ENCODE data around the gene PIWIL1. TPM values are rescaled to one million over a fixed set of nuclear protein-coding genes. Genes with fewer than 3 reads are reported as not detected.

The PIWIL1 gene
- 1 to 10 TPM in 1 of 4 donors, under 1 TPM in 3; 0.16 to 1.7 (median 0.62) TPM for polyA plus RNA-seq (ENCODE audit: insufficient read length in 4 of 4)

DNA sequence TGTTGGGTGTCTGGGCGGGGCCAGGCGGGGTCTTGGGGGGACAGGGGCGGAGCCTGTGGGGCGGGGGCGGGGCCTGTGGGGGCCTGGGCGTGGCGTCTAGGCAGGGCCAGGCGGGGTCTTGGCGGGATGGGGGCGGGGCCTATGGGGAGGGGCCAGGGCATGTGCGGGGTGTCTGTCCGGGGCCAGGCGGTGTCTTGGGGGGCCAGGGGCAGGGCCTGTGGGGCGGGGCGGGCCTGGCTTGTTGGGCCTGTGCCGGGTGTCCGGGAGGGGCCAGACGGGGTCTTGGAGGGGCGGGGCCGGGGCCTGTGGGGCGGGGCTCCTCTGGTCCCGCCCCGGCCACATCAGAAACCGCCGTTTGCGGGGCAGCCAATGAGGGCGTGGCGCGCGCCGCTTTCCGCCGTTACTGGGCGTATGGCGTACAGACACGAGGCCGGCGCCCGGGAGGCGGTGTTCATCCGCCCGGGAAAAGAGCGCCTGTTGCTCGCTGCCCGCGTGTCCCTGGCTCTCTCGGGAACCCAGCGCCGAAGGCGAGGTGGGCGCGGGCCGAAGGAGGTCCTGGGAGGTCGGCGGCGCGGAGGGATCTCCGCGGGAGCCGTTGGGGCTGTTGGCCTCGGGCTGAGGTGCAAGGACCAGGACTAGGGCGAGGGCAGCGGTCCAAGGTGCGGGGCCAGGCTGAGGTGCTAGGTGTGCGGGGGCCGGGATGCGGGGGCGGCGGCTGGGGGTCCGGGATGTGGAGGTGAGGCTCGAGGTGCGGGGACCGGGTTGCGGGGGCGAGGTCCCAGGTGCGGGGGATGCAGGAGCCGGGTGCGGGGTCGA is at the start of gene PIWIL1:
Gene PIWIL1 (plus strand): TSS at position 400 of the 816 bp plus-strand sequence. CDS start 4,705 bp downstream, outside the sequence.
- DNase-seq (ENCODE audit: low read depth in 4 of 4, low spot score in 3 of 4), result no peak

DNA sequence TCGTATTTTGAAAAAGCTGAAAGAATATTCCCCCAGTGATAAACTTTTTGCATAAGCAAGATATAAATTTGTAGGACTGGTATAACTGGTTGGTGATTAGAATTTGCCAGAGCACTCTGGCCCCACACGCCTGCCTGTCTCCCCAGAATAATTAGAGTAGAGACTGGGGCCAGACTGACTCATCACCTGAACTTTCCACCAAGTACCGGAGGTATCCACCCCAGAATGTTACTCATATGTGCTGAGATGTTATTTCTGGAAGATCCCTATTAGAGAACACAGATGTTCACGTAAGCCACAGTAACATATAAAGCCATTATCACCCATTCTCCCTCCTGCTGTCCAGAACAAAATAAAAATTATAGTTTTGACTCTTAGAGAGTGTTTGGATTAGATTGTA is 49.5 kb upstream of the PIWIL1 start:
- no peak for DNase-seq (ENCODE audit: low read depth in 4 of 4, low spot score in 3 of 4)

DNA sequence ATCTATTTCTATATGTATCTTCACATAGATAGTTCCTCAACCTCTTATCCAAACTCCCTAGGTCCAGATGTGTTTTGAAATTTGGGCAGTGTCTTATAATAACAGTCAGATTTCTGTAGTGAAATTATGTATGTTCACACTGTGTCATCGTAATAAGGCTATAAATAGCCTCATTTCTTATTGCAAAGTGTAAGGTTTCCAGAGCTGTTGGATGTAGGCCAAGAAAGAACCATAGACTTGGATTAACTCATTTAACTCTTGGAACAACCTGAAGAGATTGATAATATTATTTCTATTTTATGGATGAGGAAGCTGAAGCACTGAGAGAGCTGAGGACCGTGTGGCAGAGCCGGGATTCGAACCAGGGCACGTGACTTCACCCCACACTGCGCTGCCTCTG is 49.0 kb upstream of the PIWIL1 start:
- no peak for DNase-seq (ENCODE audit: low read depth in 4 of 4, low spot score in 3 of 4)

- DNase-seq (ENCODE audit: low read depth in 4 of 4, low spot score in 3 of 4), result no peak
Observed at GRCh38 chr12:130290114-130290513, 47.6 kb upstream of the PIWIL1 start.

DNA sequence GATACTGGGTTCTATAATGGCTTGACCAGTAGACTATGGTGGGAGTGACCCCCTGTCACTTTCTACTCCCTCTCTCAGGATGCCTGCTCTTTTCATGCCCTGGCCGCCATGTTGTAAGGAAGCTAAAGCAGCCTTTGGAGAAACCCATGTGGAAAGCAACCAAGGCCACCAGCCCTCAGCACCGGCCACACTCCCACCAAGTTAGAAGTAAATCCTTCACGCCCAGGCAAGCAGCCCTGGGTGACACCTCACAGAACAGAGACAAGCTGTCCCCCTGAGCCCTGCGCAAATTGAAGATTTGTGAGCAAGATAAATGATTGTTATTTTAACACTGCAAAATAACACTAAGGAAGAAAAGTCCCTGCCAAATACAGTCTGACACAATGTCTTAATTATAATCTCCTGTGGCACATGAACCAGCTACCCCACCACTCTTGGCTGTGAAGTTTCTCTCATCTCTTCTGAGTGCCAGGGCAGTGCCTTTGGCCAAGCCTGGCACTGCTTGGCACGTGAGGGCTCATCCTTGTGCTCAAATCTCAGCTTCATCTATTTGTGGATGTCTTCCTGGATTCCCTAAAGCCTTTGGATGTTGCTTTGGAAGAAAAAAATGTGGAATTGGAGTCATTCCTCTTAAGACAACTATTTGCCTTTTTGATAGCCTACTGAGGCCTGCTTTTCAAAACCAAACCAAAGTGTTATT is 39.2 kb upstream of the PIWIL1 start:
- no peak for DNase-seq (ENCODE audit: low read depth in 4 of 4, low spot score in 3 of 4)

DNA sequence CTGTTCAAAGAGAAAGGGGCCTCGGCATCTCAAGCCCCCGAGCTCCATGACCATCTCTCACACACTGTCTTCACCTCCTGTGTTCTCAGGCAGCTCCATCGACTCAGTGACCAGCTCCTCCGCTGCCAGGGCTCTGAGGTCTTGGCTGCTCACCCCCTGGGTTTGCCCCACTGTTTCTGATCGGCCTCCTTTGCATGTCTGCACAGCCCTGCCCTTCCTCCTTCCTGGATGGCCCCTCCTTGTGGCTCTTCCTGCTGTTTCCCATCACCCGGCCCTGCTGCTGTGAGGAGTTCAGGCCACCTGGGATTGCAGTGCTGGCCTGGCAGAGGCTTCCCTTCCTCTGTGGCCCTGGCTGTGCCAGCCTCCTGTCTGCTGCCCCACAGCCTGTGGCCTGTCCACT is 38.1 kb upstream of the PIWIL1 start:
- DNase-seq (ENCODE audit: low read depth in 4 of 4, low spot score in 3 of 4), result no peak

- no peak for DNase-seq (ENCODE audit: low read depth in 4 of 4, low spot score in 3 of 4)
Observed at GRCh38 chr12:130300090-130300489, 37.6 kb upstream of the PIWIL1 start.

GRCh38 chr12:130300737-130301535 is 36.8 kb upstream of the PIWIL1 start:
- no peak for DNase-seq (ENCODE audit: low read depth in 4 of 4, low spot score in 3 of 4)

- DNase-seq (ENCODE audit: low read depth in 4 of 4, low spot score in 3 of 4), result no peak
Observed at GRCh38 chr12:130301559-130301958, 36.1 kb upstream of the PIWIL1 start.

- no peak for DNase-seq (ENCODE audit: low read depth in 4 of 4, low spot score in 3 of 4)
Observed at GRCh38 chr12:130303781-130304180, 33.9 kb upstream of the PIWIL1 start.

- no peak for DNase-seq (ENCODE audit: low read depth in 4 of 4, low spot score in 3 of 4)
Observed at GRCh38 chr12:130307859-130308258, 29.8 kb upstream of the PIWIL1 start.

DNA sequence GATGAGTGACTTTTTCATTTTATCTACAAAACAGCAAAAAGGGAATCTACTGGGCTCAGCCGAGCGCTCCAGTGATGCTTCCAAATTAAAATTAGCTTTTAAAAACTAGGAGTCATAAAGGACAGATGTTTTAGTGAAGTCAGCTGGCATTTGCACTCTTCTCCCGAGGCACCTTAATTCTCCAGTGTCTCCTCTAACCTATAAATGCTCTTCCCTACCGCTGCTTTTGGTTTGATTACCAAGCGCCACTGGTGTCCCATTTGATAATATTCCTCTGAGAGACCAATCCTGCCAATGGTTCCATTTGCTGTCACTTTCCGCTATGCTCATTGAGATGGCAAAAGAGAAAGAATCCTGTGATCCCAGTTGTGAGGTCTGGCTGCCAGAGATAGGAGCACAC is 29.3 kb upstream of the PIWIL1 start:
- no peak for DNase-seq (ENCODE audit: low read depth in 4 of 4, low spot score in 3 of 4)

- no peak for DNase-seq (ENCODE audit: low read depth in 4 of 4, low spot score in 3 of 4)
Observed at GRCh38 chr12:130316251-130316650, 21.4 kb upstream of the PIWIL1 start.

DNA sequence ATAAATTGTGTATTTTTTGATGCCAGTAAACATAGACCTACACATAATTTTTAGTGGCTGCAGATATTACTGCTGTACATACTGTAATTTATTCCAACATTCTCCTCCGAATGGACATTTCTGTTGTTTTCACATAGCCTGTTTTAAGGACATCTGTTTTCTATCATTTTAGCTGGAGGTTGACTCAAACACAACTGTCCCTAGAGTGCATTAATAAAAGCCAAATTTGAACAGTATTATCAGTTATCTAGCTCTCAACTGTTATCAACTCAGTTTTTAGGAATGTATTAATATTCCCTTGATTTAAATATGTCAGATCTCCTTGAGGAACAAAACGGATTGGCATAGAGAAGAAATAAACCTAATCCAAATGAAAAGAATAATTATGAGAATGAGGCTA is 17.2 kb upstream of the PIWIL1 start:
- no peak for DNase-seq (ENCODE audit: low read depth in 4 of 4, low spot score in 3 of 4)

GRCh38 chr12:130322263-130322662 is 15.4 kb upstream of the PIWIL1 start:
- no peak for DNase-seq (ENCODE audit: low read depth in 4 of 4, low spot score in 3 of 4)

GRCh38 chr12:130330685-130331084 is 7.0 kb upstream of the PIWIL1 start:
- no peak for DNase-seq (ENCODE audit: low read depth in 4 of 4, low spot score in 3 of 4)

- DNase-seq (ENCODE audit: low read depth in 4 of 4, low spot score in 3 of 4), result no peak
Observed at GRCh38 chr12:130331146-130331545, 6.5 kb upstream of the PIWIL1 start.

DNA sequence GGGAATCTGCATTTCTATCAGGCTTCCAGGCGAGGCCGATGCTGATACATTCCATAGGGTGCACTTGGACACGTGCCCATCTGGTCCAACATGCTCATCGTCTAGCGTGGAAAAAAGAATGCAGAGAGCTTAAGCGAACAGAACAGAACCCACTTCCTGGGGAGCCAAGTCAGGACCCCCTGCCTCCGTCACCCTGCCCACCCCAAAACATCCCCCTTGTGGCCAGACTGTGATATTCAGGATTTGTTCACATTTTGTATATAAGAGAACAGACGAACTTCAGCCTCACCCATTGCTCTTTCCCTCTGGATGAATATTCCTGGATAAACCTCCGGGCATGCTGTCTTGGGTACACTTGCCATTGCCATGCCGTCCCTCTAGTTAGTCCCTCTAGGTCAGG is 4.3 kb upstream of the PIWIL1 start:
- DNase-seq (ENCODE audit: low read depth in 4 of 4, low spot score in 3 of 4), result no peak

GRCh38 chr12:130334399-130334798 is 3.3 kb upstream of the PIWIL1 start:
- no peak for DNase-seq (ENCODE audit: low read depth in 4 of 4, low spot score in 3 of 4)

DNA sequence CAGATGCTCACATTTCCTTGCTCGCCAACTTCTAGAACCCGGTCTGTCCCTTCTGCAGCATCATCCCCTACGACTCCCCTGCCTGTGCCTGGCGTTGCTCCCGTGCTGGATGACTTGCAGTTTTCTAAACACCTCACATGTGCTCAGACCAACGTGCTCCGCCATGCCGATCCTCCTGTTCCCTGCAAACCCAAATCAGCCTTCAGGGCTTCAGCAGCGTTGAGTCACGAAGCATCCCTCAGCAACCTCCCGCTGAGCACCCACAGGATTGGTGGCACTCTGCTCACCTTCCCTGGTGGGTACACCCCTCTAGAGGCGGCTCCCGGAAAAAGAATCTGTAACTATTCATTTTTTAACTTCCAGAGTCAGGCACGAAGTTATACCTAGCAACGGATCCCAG is 2.8 kb upstream of the PIWIL1 start:
- DNase-seq (ENCODE audit: low read depth in 4 of 4, low spot score in 3 of 4), result no peak

Data from right renal pelvis (tissue), 4 donors.